HepG2 (cell line): ENCODE data around the gene CEP19. TPM values are rescaled to one million over a fixed set of nuclear protein-coding genes. Genes with fewer than 3 reads are reported as not detected.

Experiments
- ELF3 ChIP-seq: IDR thresholded peaks from 2 replicates; pipeline ENCODE4 v1.6.1; 2016; ENCODE audit warnings: missing genetic modification reagents, missing compliant biosample characterization
- GZF1 ChIP-seq: sonication (generic); formaldehyde crosslinking; IDR thresholded peaks from 2 replicates; pipeline ENCODE4 v1.5.1; 2020; ENCODE audit warnings: mild to moderate bottlenecking, missing genetic modification reagents
- HOXD1 ChIP-seq: sonication (generic); formaldehyde crosslinking; IDR thresholded peaks from 2 replicates; pipeline ENCODE4 v1.5.0; 2020; ENCODE audit warnings: missing genetic modification reagents
- IRX3 ChIP-seq: sonication (generic); formaldehyde crosslinking; IDR thresholded peaks from 2 replicates; pipeline ENCODE4 v1.8.1; 2023; ENCODE audit warnings: mild to moderate bottlenecking, low read depth, missing genetic modification reagents, borderline replicate concordance
- MED8 ChIP-seq: sonication (generic); formaldehyde crosslinking; IDR thresholded peaks from 2 replicates; pipeline ENCODE4 v1.8.1; 2023; ENCODE audit warnings: mild to moderate bottlenecking, missing genetic modification reagents; ENCODE audit not compliant: insufficient replicate concordance
- MLLT10 ChIP-seq: sonication (generic); formaldehyde crosslinking; IDR thresholded peaks from 2 replicates; pipeline ENCODE4 v1.4.0; 2020; ENCODE audit warnings: missing genetic modification reagents
- MXD1 ChIP-seq: sonication (generic); formaldehyde crosslinking; IDR thresholded peaks from 2 replicates; pipeline ENCODE4 v1.4.0; 2020; ENCODE audit warnings: mild to moderate bottlenecking, missing genetic modification reagents
- SPEN ChIP-seq: sonication (generic); formaldehyde crosslinking; IDR thresholded peaks from 2 replicates; pipeline ENCODE4 v1.5.1; 2020; ENCODE audit warnings: low read depth, mild to moderate bottlenecking, missing genetic modification reagents
- TFDP2 ChIP-seq: sonication (generic); formaldehyde crosslinking; IDR thresholded peaks from 2 replicates; pipeline ENCODE4 v1.4.0; 2020; ENCODE audit warnings: missing genetic modification reagents
- YEATS4 ChIP-seq: sonication (generic); formaldehyde crosslinking; IDR thresholded peaks from 2 replicates; pipeline ENCODE4 v1.4.0; 2020; ENCODE audit warnings: missing genetic modification reagents, borderline replicate concordance
- ZBTB4 ChIP-seq: sonication (generic); formaldehyde crosslinking; IDR thresholded peaks from 2 replicates; pipeline ENCODE4 v1.4.0; 2020; ENCODE audit warnings: missing genetic modification reagents, mild to moderate bottlenecking, borderline replicate concordance
- ZFP36L1 ChIP-seq: sonication (generic); formaldehyde crosslinking; IDR thresholded peaks from 2 replicates; pipeline ENCODE4 v1.8.0; 2022; ENCODE audit warnings: mild to moderate bottlenecking, missing genetic modification reagents, moderate library complexity
- ZMYM4 ChIP-seq: sonication (generic); formaldehyde crosslinking; IDR thresholded peaks from 2 replicates; pipeline ENCODE4 v1.8.1; 2023; ENCODE audit warnings: mild to moderate bottlenecking, missing genetic modification reagents
- ZNF160 ChIP-seq: sonication (generic); formaldehyde crosslinking; IDR thresholded peaks from 2 replicates; pipeline ENCODE4 v1.8.0; 2022; ENCODE audit warnings: mild to moderate bottlenecking, inconsistent platforms, missing genetic modification reagents
- ZNF274 ChIP-seq: sonication (generic); formaldehyde crosslinking; IDR thresholded peaks from 2 replicates; pipeline ENCODE4 v1.5.1; 2020; ENCODE audit warnings: mild to moderate bottlenecking, missing genetic modification reagents
- ZNF331 ChIP-seq: sonication (generic); formaldehyde crosslinking; IDR thresholded peaks from 2 replicates; pipeline ENCODE4 v1.4.0; 2020; ENCODE audit warnings: missing genetic modification reagents
- ZNF530 ChIP-seq: sonication (generic); formaldehyde crosslinking; IDR thresholded peaks from 2 replicates; pipeline ENCODE4 v1.5.0; 2020; ENCODE audit warnings: low read depth, mild to moderate bottlenecking, missing genetic modification reagents
- ZNF547 ChIP-seq: sonication (generic); formaldehyde crosslinking; IDR thresholded peaks from 2 replicates; pipeline ENCODE4 v1.5.1; 2020; ENCODE audit warnings: mild to moderate bottlenecking, missing genetic modification reagents
- ZNF580 ChIP-seq: IDR thresholded peaks from 2 replicates; pipeline ENCODE4 v1.6.1; 2016; ENCODE audit warnings: low read depth, borderline replicate concordance
- ZNF670 ChIP-seq: sonication (generic); formaldehyde crosslinking; IDR thresholded peaks from 2 replicates; pipeline ENCODE4 v1.8.0; 2022; ENCODE audit warnings: mild to moderate bottlenecking, missing genetic modification reagents, borderline replicate concordance
- ZNF761 ChIP-seq: sonication (generic); formaldehyde crosslinking; conservative IDR thresholded peaks from 2 replicates; pipeline ENCODE4 v1.4.0; 2020; ENCODE audit warnings: mild to moderate bottlenecking, missing genetic modification reagents
- ZSCAN25 ChIP-seq: sonication (generic); formaldehyde crosslinking; IDR thresholded peaks from 2 replicates; pipeline ENCODE4 v1.8.0; 2022; ENCODE audit warnings: mild to moderate bottlenecking, missing genetic modification reagents
- polyA plus RNA-seq, 8 experiments: library from polyadenylated mRNA; depleted of rRNA in 3 of 8; stranded (reverse) in 7 of 8; unstranded in 1 of 8; fragments of >200 nt; fragmentation: Illumina TruSeq in 4 of 8; extraction: Trizol in 4 of 8; gene quantifications; 2 replicates each; pipeline versions ENCODE4 v1.2.1 to v1.2.3, GENCODE V29; 2011 to 2016; ENCODE audit warnings: low read depth in 4 of 8, missing spikeins in 1 of 8, mixed read lengths in 1 of 8; ENCODE audit not compliant: insufficient read depth in 1 of 8
- total RNA-seq, 5 experiments: library from RNA; depleted of rRNA; stranded (reverse); fragments of >200 nt; fragmentation: Illumina TruSeq; extraction: Trizol; gene quantifications; 2 replicates each; pipeline ENCODE4 v1.2.3, GENCODE V29; 2016; ENCODE audit warnings: low read depth in 1 of 5
- TF ChIP-seq, protein P1 (sequence below): fragments of 450-650 bp; IDR thresholded peaks from 2 replicates; pipeline ENCODE4 v1.6.1; 2017
- TF ChIP-seq, protein P2 (sequence below): sonication (generic); formaldehyde crosslinking; IDR thresholded peaks from 2 replicates; pipeline ENCODE4 v1.4.0; 2020; ENCODE audit warnings: mild to moderate bottlenecking, missing genetic modification reagents

Gene CEP19
- total and polyA plus RNA-seq, 2 of the 13 experiments (the other 11 are each of a cell fraction or from before 2014, with no cell fraction given) = 0.48 to 1.2 TPM

DNA sequence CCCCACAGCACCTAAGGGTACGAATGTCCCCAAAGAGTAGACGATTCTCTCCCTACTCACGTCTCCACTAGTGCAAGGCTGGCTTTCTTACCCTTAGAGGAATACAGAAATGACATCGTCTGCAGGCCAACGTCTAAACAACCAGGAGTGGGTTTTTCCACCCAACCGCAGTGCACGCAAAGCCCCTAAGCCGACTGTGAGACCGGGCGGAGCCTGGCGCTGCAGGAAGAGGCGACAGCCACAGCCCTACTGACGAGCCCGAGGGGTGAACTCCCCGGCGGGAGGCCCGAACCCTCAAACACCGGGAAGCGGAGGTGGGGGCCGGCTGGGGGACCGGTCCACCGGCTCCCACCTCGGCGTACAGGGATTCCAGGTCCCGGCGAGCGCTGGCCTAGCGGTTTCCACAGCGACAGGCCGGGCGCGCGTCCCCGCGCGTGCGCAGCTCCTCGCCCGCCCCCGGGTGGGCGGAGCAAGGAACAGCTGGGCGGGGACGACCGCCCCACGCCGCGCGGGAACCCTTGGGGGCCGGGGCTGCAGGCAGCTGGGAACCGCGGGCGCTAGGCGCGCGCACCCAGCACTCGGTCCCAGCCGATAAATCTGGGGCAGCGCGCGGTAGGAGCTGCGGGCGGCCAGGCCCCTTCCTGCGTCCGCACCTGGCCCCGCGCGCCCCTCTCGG, at the start of gene CEP19, which contains the start of gene PIGX (continued):
- no peak; the same call in 1 of the 2 replicates for TF ChIP-seq SPEN (CRISPR knock-in tag)
- TF ChIP-seq GZF1 (CRISPR knock-in tag) = no peak
- TF ChIP-seq, protein P1, sequence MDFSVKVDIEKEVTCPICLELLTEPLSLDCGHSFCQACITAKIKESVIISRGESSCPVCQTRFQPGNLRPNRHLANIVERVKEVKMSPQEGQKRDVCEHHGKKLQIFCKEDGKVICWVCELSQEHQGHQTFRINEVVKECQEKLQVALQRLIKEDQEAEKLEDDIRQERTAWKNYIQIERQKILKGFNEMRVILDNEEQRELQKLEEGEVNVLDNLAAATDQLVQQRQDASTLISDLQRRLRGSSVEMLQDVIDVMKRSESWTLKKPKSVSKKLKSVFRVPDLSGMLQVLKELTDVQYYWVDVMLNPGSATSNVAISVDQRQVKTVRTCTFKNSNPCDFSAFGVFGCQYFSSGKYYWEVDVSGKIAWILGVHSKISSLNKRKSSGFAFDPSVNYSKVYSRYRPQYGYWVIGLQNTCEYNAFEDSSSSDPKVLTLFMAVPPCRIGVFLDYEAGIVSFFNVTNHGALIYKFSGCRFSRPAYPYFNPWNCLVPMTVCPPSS = no peak
- 0 out of 2 replicates have a peak, but pooled peaks have one; percentile 46 for TF ChIP-seq MXD1
- no peak for TF ChIP-seq ZBTB4 (CRISPR knock-in tag)
- 0 out of 2 replicates have a peak, but pooled peaks have one; percentile 5 for TF ChIP-seq ZMYM4 (CRISPR knock-in tag)
- no peak for TF ChIP-seq YEATS4 (CRISPR knock-in tag)
- TF ChIP-seq, protein P2, sequence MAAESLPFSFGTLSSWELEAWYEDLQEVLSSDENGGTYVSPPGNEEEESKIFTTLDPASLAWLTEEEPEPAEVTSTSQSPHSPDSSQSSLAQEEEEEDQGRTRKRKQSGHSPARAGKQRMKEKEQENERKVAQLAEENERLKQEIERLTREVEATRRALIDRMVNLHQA (CRISPR knock-in tag) = no peak
- TF ChIP-seq ZSCAN25 (CRISPR knock-in tag) = 0 out of 2 replicates have a peak, but pooled peaks have one; percentile 23
- peak; percentile 48; the same call in 1 of the 2 replicates for TF ChIP-seq ZNF331
- TF ChIP-seq TFDP2 = peak; percentile 75
- TF ChIP-seq HOXD1 (CRISPR knock-in tag) = no peak
- TF ChIP-seq ZNF670 (CRISPR knock-in tag) = no peak
- no peak; the same call in 1 of the 2 replicates for TF ChIP-seq ZNF274 (CRISPR knock-in tag)
- peak; percentile 9; the same call in 1 of the 2 replicates for TF ChIP-seq ELF3 (CRISPR knock-in tag)
- no peak for TF ChIP-seq ZFP36L1 (CRISPR knock-in tag)
- peak; percentile 22; the same call in 1 of the 2 replicates for TF ChIP-seq ZNF761 (CRISPR knock-in tag)
- no peak for TF ChIP-seq ZNF530 (CRISPR knock-in tag)
- no peak for TF ChIP-seq IRX3 (CRISPR knock-in tag)
- no peak; the same call in 1 of the 2 replicates for TF ChIP-seq ZNF160 (CRISPR knock-in tag)
- TF ChIP-seq ZNF580 (CRISPR knock-in tag) = no peak
- no peak for TF ChIP-seq MED8
- no peak for TF ChIP-seq MLLT10
- peak; percentile 59; the same call in 1 of the 2 replicates for TF ChIP-seq ZNF547 (CRISPR knock-in tag)
